Middle frontal gyrus (tissue), 1 donor: ENCODE data around the gene ZNF396.

ENCODE experiments used
- DNase-seq: peaks from one replicate; pipeline ENCODE4 v3.0.0-alpha.2; 2015; ENCODE audit warnings: low spot score; ENCODE audit errors: extremely low spot score

ZNF396 gene

GRCh38 chr18:35386600-35387100 is 9.5 kb upstream of the ZNF396 start:
- no peak for DNase-seq

- DNase-seq: no peak
Measured at GRCh38 chr18:35383136-35383535, 6.0 kb upstream of the ZNF396 start.

GRCh38 chr18:35379421-35379820 is 2.3 kb upstream of the ZNF396 start:
- no peak for DNase-seq

GRCh38 chr18:35378574-35378896 is 1.4 kb upstream of the ZNF396 start:
- DNase-seq: no peak

- DNase-seq: no peak
Measured at GRCh38 chr18:35377875-35378573, 887 bp upstream of the ZNF396 start.

GRCh38 chr18:35376393-35376741 is 770 bp downstream of the ZNF396 start:
- DNase-seq: no peak

- DNase-seq: no peak
Measured at GRCh38 chr18:35374708-35375107, 2.4 kb downstream of the ZNF396 start.

GRCh38 chr18:35371412-35372195 is 5.5 kb downstream of the ZNF396 start:
- DNase-seq: no peak

- no peak for DNase-seq
Measured at GRCh38 chr18:35369126-35369525, 8.0 kb downstream of the ZNF396 start.

GRCh38 chr18:35368595-35368994 is 8.5 kb downstream of the ZNF396 start:
- no peak for DNase-seq

GRCh38 chr18:35362531-35362930 is 14.6 kb downstream of the ZNF396 start:
- DNase-seq: no peak

GRCh38 chr18:35361570-35362321 is 15.4 kb downstream of the ZNF396 start:
- DNase-seq: no peak

- peak; percentile 74 for DNase-seq
Measured at GRCh38 chr18:35355140-35355618, 22.0 kb downstream of the ZNF396 start.

GRCh38 chr18:35352778-35353177 is 24.4 kb downstream of the ZNF396 start:
- no peak for DNase-seq

- no peak for DNase-seq
Measured at GRCh38 chr18:35352283-35352682, 24.9 kb downstream of the ZNF396 start.

GRCh38 chr18:35348001-35348400 is 29.1 kb downstream of the ZNF396 start:
- DNase-seq: no peak

- no peak for DNase-seq
Measured at GRCh38 chr18:35345950-35346349, 31.2 kb downstream of the ZNF396 start.

GRCh38 chr18:35345460-35345921 is 31.6 kb downstream of the ZNF396 start:
- DNase-seq: peak; percentile 51

- DNase-seq: no peak
Measured at GRCh38 chr18:35344736-35345459, 32.2 kb downstream of the ZNF396 start.

GRCh38 chr18:35343936-35344735 is 33.0 kb downstream of the ZNF396 start, which contains the start of gene ZNF24:
Gene ZNF24 (minus strand): TSS chr18:35344420. CDS start chr18:35340650, 3,770 bp downstream.
- DNase-seq: peak; percentile 97
